CD4-positive, alpha-beta T cell (primary cell): ENCODE data around the gene OSBPL10. TPM values are rescaled to one million over a fixed set of nuclear protein-coding genes. Genes with fewer than 3 reads are reported as not detected.

Experiments used
- ATAC-seq: fragments of 200-7000 bp; cut with Tn5 transposase; one replicate; pipeline ENCODE4 v1.10.0; 2022; ENCODE audit warnings: mild to moderate bottlenecking; ENCODE audit not compliant: poor library complexity
- CTCF ChIA-PET: fragments of 350-600 bp; sonication (Branson Sonifier 250); formaldehyde crosslinking; loops from one replicate; lab custom pipeline; 2021; ENCODE audit warnings: antibody characterized with exemption, inconsistent platforms; lab: Charles Lee
- POLR2A ChIA-PET: fragments of 350-600 bp; sonication (Branson Sonifier 250); formaldehyde crosslinking; loops from one replicate; lab custom pipeline; 2021; ENCODE audit warnings: antibody characterized with exemption, inconsistent platforms; lab: Charles Lee
- DNase-seq, 14 experiments: peaks; one replicate each; pipeline ENCODE4 v3.0.0-alpha.2; 2013 to 2020; ENCODE audit warnings: mixed read lengths in 2 of 14
- H3K27ac ChIP-seq, 2 donors: one replicate each; pipeline versions ENCODE4 v1.5.1 to v1.7.0; 2013; ENCODE audit warnings: low read length in 2 of 2, low read depth in 1 of 2, mild to moderate bottlenecking in 1 of 2
- H3K27me3 ChIP-seq, 2 experiments: 1 replicate in 1 of 2; 2 replicates in 1 of 2; pipeline versions ENCODE4 v1.6.1 to v1.7.0; 2013; ENCODE audit warnings: low read length in 2 of 2, control low read depth in 1 of 2, mild to moderate bottlenecking in 1 of 2, moderate library complexity in 1 of 2; ENCODE audit not compliant: insufficient read depth in 2 of 2, control insufficient read depth in 1 of 2
- H3K36me3 ChIP-seq: one replicate; pipeline ENCODE4 v1.6.1; 2013; ENCODE audit warnings: low read length, control low read depth; ENCODE audit not compliant: insufficient read depth
- H3K4me1 ChIP-seq: one replicate; pipeline ENCODE4 v1.6.1; 2013; ENCODE audit warnings: low read length, control low read depth; ENCODE audit not compliant: insufficient read depth
- H3K4me3 ChIP-seq: one replicate; pipeline ENCODE4 v1.5.1; 2013; ENCODE audit warnings: mild to moderate bottlenecking, low read length, moderate library complexity
- H3K9me3 ChIP-seq, 2 experiments: 1 replicate in 1 of 2; 2 replicates in 1 of 2; pipeline versions ENCODE4 v1.6.1 to v1.7.0; 2013; ENCODE audit warnings: low read length in 2 of 2, mild to moderate bottlenecking in 2 of 2, control low read depth in 1 of 2, moderate library complexity in 1 of 2; ENCODE audit not compliant: control insufficient read depth in 1 of 2, insufficient read depth in 1 of 2
- H3K27ac Mint-ChIP-seq: one replicate; pipeline ENCODE4 v1.8.0; 2020; ENCODE audit warnings: mixed read lengths
- H3K27me3 Mint-ChIP-seq: one replicate; pipeline ENCODE4 v1.8.0; 2021; ENCODE audit warnings: mixed read lengths
- H3K36me3 Mint-ChIP-seq: one replicate; pipeline ENCODE4 v1.8.0; 2021; ENCODE audit warnings: low read depth, mixed read lengths
- H3K4me1 Mint-ChIP-seq: one replicate; pipeline ENCODE4 v1.8.0; 2021; ENCODE audit warnings: low read depth, mixed read lengths
- H3K4me3 Mint-ChIP-seq: one replicate; pipeline ENCODE4 v1.8.0; 2020; ENCODE audit warnings: mild to moderate bottlenecking, mixed read lengths
- H3K9me3 Mint-ChIP-seq: one replicate; pipeline ENCODE4 v1.8.0; 2020; ENCODE audit warnings: mixed read lengths
- CTCF ChIP-seq: fragments of 200-600 bp; IDR thresholded peaks from one replicate; pipeline ENCODE4 v1.8.0; 2022; ENCODE audit warnings: antibody characterized with exemption, mild to moderate bottlenecking
- intact Hi-C, 2 experiments: fragments of 100-400 bp; cut with DNase I in 1 of 2; cut with micrococcal nuclease in 1 of 2; formaldehyde crosslinking; loops; one replicate each; pipeline versions ENCODE4 v1.15.1 to v1.9.0; 2023 to 2025; cut with DNase I, micrococcal nuclease
- total RNA-seq, 174 experiments: library from RNA in 2 of 174; stranded (reverse) in 2 of 174; gene quantifications; one replicate each; pipeline ENCODE4 v1.2.3 and lab custom pipeline; 2021 to 2026

OSBPL10 gene
- total RNA-seq, 2 experiments from 2014 or later, result not detected

- H3K36me3 ChIP-seq, result no peaks in the 10 kb centered on the region
- H3K4me1 ChIP-seq, result no peaks in the 10 kb centered on the region
- no peaks in the 10 kb centered on the region for H3K36me3 Mint-ChIP-seq
- no peaks in the 10 kb centered on the region for H3K27me3 Mint-ChIP-seq
- H3K4me1 Mint-ChIP-seq, result no peaks in the 10 kb centered on the region
- no peak overlapping the region for H3K4me3 ChIP-seq
- ChIA-PET POLR2A (no interaction called here), CTCF (no interaction called here)
- no peak overlapping the region for H3K27ac ChIP-seq
- H3K4me3 Mint-ChIP-seq, result no peak overlapping the region
- H3K27ac Mint-ChIP-seq, result no peak overlapping the region
- DNase-seq (no peak), ATAC-seq (no peak)
- H3K9me3 Mint-ChIP-seq, result peaks cover 6% of the 10 kb centered on the region
- H3K9me3 ChIP-seq, result no peaks in the 10 kb centered on the region
- no peak for TF ChIP-seq CTCF
- H3K27me3 ChIP-seq, result peaks cover 0 to 3% of the 10 kb centered on the region in 2 experiments
- intact Hi-C loops, result no loop called here
Observed at GRCh38 chr3:31709005-31709404, 272.1 kb downstream of the OSBPL10 start.

- no peak for DNase-seq
- H3K27me3 Mint-ChIP-seq, result peaks cover 9% of the 10 kb centered on the region
- intact Hi-C loops, result no loop called here
- H3K9me3 Mint-ChIP-seq, result peaks cover 2% of the 10 kb centered on the region
- Histone ChIP-seq H3K27me3 (peaks cover 0 to 5% of the 10 kb centered on the region in 2 experiments), H3K36me3 (no peaks in the 10 kb centered on the region), H3K9me3 (no peaks in the 10 kb centered on the region), H3K27ac (no peak overlapping the region), H3K4me1 (no peaks in the 10 kb centered on the region), H3K4me3 (no peak overlapping the region)
- no peaks in the 10 kb centered on the region for H3K4me1 Mint-ChIP-seq
- H3K27ac Mint-ChIP-seq, result no peak overlapping the region
- H3K36me3 Mint-ChIP-seq, result no peaks in the 10 kb centered on the region
- no peak overlapping the region for H3K4me3 Mint-ChIP-seq
- ChIA-PET POLR2A (no interaction called here), CTCF (no interaction called here)
- no peak for ATAC-seq
- TF ChIP-seq CTCF, result no peak
Observed at GRCh38 chr3:31707286-31707685, 273.8 kb downstream of the OSBPL10 start.

GRCh38 chr3:31705736-31706135, 275.3 kb downstream of the OSBPL10 start:
- Mint-ChIP-seq H3K4me3 (no peak overlapping the region), H3K27me3 (peaks cover 21% of the 10 kb centered on the region), H3K36me3 (no peaks in the 10 kb centered on the region), H3K27ac (no peak overlapping the region), H3K4me1 (no peaks in the 10 kb centered on the region), H3K9me3 (no peaks in the 10 kb centered on the region)
- ChIA-PET CTCF (no interaction called here), POLR2A (no interaction called here)
- H3K27me3 ChIP-seq, result peaks cover 0 to 5% of the 10 kb centered on the region in 2 experiments
- no peaks in the 10 kb centered on the region for H3K4me1 ChIP-seq
- no peak for DNase-seq
- H3K4me3 ChIP-seq, result no peak overlapping the region
- intact Hi-C loops, result no loop called here
- no peak overlapping the region for H3K27ac ChIP-seq
- no peaks in the 10 kb centered on the region for H3K36me3 ChIP-seq
- no peak for TF ChIP-seq CTCF
- ATAC-seq, result no peak
- H3K9me3 ChIP-seq, result no peaks in the 10 kb centered on the region
